HUES64 (cell line): Measurements from ENCODE around the gene TULP1.
A peak's percentile ranks its signal among the peaks of the same experiment; 100 is the strongest.

Experiments used
- H3K27ac ChIP-seq: 2 replicates; pipeline ENCODE4 v1.7.0; 2013; ENCODE audit warnings: low read depth, low read length, inconsistent platforms
- H3K27me3 ChIP-seq: 2 replicates; pipeline ENCODE4 v1.6.1; 2013; ENCODE audit warnings: mild to moderate bottlenecking, low read length; ENCODE audit not compliant: insufficient read depth
- H3K36me3 ChIP-seq: 2 replicates; pipeline ENCODE4 v1.6.1; 2013; ENCODE audit warnings: mild to moderate bottlenecking, low read length; ENCODE audit not compliant: insufficient read depth
- H3K4me1 ChIP-seq: 2 replicates; pipeline ENCODE4 v1.6.1; 2013; ENCODE audit warnings: mild to moderate bottlenecking, low read length, moderate library complexity; ENCODE audit not compliant: insufficient read depth
- H3K4me3 ChIP-seq: 2 replicates; pipeline ENCODE4 v1.5.1; 2013; ENCODE audit warnings: mild to moderate bottlenecking, low read length, moderate library complexity
- H3K9ac ChIP-seq: 2 replicates; pipeline ENCODE4 v1.6.1; 2013; ENCODE audit warnings: mild to moderate bottlenecking, low read depth, low read length
- H3K9me3 ChIP-seq: 2 replicates; pipeline ENCODE4 v1.6.1; 2013; ENCODE audit warnings: low read depth, low read length; ENCODE audit not compliant: insufficient read depth
- WGBS: fragments of 150-250, 120-280 bp; methylation state at CpG from one replicate; pipeline ENCODE4 v1.1.7; 2013; ENCODE audit warnings: missing lambda C conversion rate; 5-methylcytosine and 5-hydroxymethylcytosine counted together

Gene TULP1

GRCh38 chr6:35454391-35455110 lies 58.1 kb downstream of the TULP1 start:
- H3K27me3 ChIP-seq = peaks cover 8% of the 10 kb centered on the region; the same call in 1 of the 2 replicates
- H3K27ac ChIP-seq = no peak overlapping the region
- H3K9ac ChIP-seq = no peak overlapping the region
- H3K4me1 ChIP-seq = peaks cover 26% of the 10 kb centered on the region
- no peaks in the 10 kb centered on the region for H3K9me3 ChIP-seq
- 0 out of 2 replicates have a peak overlapping the region, but pooled peaks have one; percentile 18 for H3K4me3 ChIP-seq
- 89% methylated on average over 9 of the region's 9 CpGs for WGBS
- H3K36me3 ChIP-seq = peaks cover 23% of the 10 kb centered on the region

DNA sequence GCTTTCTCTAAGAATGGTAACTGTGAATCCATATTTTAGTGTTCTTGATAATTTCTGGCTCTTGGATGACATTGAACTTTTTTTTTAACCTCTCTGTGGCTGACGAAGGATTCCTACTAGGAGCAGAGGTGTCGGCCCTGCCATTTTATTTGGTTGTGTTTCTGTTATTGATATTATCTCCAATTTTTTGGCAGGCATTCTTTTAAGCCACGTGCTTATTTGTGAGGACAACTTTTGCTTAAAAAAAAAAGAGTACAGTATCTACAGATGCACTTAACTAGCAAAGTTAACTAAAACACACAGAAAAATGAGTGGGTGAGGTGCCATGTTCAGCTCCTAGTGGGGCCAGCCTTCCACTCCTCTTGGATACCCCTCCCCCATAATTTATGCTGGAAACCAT lies 59.5 kb downstream of the TULP1 start:
- Histone ChIP-seq H3K36me3 (peaks cover 13% of the 10 kb centered on the region), H3K4me3 (peak overlapping the region; percentile 74), H3K4me1 (peaks cover 26% of the 10 kb centered on the region), H3K27me3 (peaks cover 8% of the 10 kb centered on the region; the same call in 1 of the 2 replicates), H3K9ac (no peak overlapping the region), H3K9me3 (no peaks in the 10 kb centered on the region), H3K27ac (no peak overlapping the region)
- WGBS = 75% methylated on average over 2 of the region's 3 CpGs

DNA sequence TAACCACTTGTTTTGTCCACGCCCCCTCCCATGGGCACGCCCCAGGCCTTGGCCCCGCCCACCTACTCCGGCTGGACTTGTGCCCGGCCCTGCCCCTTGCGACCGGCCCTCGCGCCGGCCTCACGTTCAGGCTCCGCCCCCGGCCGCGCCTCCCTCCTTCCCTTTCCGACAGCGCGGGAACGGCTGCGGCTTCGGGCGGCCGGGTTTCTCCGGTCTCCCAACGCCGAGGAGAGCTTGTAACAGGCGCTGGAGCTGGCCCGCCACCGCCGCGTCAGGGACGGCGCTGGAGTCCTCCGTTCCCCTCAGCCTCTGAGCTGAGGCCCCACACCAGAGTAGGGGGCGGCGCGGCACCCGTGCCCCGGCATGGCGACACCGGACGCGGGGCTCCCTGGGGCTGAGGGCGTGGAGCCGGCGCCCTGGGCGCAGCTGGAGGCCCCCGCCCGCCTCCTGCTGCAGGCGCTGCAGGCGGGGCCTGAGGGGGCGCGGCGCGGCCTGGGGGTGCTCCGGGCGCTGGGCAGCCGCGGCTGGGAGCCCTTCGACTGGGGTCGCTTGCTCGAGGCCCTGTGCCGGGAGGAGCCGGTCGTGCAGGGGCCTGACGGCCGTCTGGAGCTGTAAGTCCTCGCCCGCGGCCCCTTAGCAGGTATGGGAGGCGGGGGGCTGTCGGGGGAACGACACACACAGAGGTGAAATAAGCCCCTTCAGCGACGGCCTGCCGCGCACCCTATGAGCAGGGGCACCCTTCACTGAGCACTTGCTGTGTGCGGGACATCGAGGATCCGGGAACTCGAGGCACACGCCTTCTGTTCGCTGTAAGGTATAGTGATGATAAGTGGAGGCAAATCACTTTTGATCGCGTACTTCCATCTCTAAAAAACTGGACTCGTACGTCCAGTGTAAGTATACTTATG lies 60.3 kb downstream of the TULP1 start, which contains the start of gene FANCE:
Gene FANCE (plus strand): TSS at position 156 of the 908 bp plus-strand sequence. CDS start 208 bp downstream, at position 364.
- H3K27me3 ChIP-seq = peaks cover 8% of the 10 kb centered on the region; the same call in 1 of the 2 replicates
- peak within 1 kb of the TSS; percentile 77 for H3K9ac ChIP-seq
- WGBS = 2% methylated on average over 87 of the region's 87 CpGs
- peaks cover 8% of the 10 kb centered on the region for H3K36me3 ChIP-seq
- H3K4me3 ChIP-seq = peak within 1 kb of the TSS; percentile 74
- H3K27ac ChIP-seq = peak within 1 kb of the TSS; percentile 75; the same call in 1 of the 2 replicates
- H3K9me3 ChIP-seq = no peaks in the 10 kb centered on the region
- peaks cover 26% of the 10 kb centered on the region for H3K4me1 ChIP-seq

GRCh38 chr6:35451354-35452182 lies 61.1 kb downstream of the TULP1 start:
- Histone ChIP-seq H3K27ac (no peak overlapping the region), H3K27me3 (peaks cover 8% of the 10 kb centered on the region; the same call in 1 of the 2 replicates), H3K9ac (no peak overlapping the region), H3K9me3 (no peaks in the 10 kb centered on the region), H3K4me1 (peaks cover 26% of the 10 kb centered on the region), H3K36me3 (peaks cover 5% of the 10 kb centered on the region), H3K4me3 (peak overlapping the region; percentile 74)
- WGBS = 42% methylated on average over 13 of the region's 20 CpGs

DNA sequence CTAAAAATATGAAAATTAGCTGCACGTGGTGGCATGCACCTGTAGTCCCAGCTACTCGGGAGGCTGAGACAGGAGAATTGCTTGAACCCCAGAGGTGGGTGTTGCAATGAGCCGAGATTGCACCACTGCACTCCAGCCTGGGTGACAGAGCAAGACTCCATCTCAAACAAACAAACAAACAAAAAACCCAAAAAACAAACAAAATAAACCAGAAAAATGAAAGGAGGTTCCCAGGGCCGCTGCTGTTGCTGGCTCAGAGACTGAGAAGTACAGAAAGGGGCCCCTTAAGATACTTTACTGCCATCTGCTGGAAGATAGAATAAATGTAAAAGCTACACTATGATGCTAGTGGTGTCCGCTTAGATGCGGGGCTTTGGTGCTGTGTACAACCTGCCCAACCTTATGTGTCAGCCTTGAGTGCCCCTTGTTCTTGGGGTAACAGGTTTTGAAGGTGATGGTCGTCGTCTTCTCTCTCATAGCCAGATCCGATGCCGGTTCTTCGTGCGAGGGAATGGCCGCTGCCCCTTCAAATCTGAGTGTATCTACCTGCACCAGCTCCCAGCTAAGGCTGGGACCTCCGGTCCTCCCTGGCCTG lies 63.3 kb downstream of the TULP1 start:
- H3K4me1 ChIP-seq = peaks cover 20% of the 10 kb centered on the region
- H3K9ac ChIP-seq = no peak overlapping the region
- 45% methylated on average over 14 of the region's 14 CpGs for WGBS
- H3K4me3 ChIP-seq = no peak overlapping the region
- H3K27ac ChIP-seq = no peak overlapping the region
- peaks cover 8% of the 10 kb centered on the region; the same call in 1 of the 2 replicates for H3K27me3 ChIP-seq
- H3K9me3 ChIP-seq = no peaks in the 10 kb centered on the region
- no peaks in the 10 kb centered on the region for H3K36me3 ChIP-seq

GRCh38 chr6:35448191-35448590 lies 64.5 kb downstream of the TULP1 start:
- H3K27ac ChIP-seq = no peak overlapping the region
- no peak overlapping the region for H3K9ac ChIP-seq
- peaks cover 9% of the 10 kb centered on the region for H3K4me1 ChIP-seq
- H3K9me3 ChIP-seq = no peaks in the 10 kb centered on the region
- WGBS = 89% methylated on average over 5 of the region's 7 CpGs
- H3K36me3 ChIP-seq = no peaks in the 10 kb centered on the region
- peaks cover 6% of the 10 kb centered on the region; the same call in 1 of the 2 replicates for H3K27me3 ChIP-seq
- no peak overlapping the region for H3K4me3 ChIP-seq
